Left renal pelvis (tissue), 4 donors: ENCODE results near the gene WDR88. TPM values are rescaled to one million over a fixed set of nuclear protein-coding genes. Genes with fewer than 3 reads are reported as not detected.
"Not testable (repeated sequence)": the region's sequence is repeated elsewhere in the genome, so short reads cannot be mapped to it uniquely, and the experiment has no call there.

Experiments used
- DNase-seq, 4 donors: peaks; one replicate each; pipeline ENCODE4 v3.0.0-alpha.2; 2013; ENCODE audit warnings: low read depth in 4 of 4, low spot score in 3 of 4
- polyA plus RNA-seq, 4 donors: library from polyadenylated mRNA; unstranded; fragments of 120-200 nt; gene quantifications; one replicate each; pipeline ENCODE4 v1.2.1, GENCODE V29; 2013; ENCODE audit not compliant: insufficient read length in 4 of 4

Gene WDR88
- polyA plus RNA-seq, 4 donors: 0.78 to 2.1 (median 1.2) TPM

GRCh38 chr19:33208904-33209849, 77.3 kb downstream of the WDR88 start:
- DNase-seq: no peak

- not testable (repeated sequence) for DNase-seq
These were observed 77.9 kb downstream of the WDR88 start for GRCh38 chr19:33209850-33210230.

GRCh38 chr19:33210266-33210940, 78.5 kb downstream of the WDR88 start:
- no peak for DNase-seq

GRCh38 chr19:33211794-33212435, 80.0 kb downstream of the WDR88 start:
- no peak for DNase-seq

- DNase-seq: no peak
These were observed 80.7 kb downstream of the WDR88 start for GRCh38 chr19:33212436-33213172.

GRCh38 chr19:33214596-33214995, 82.7 kb downstream of the WDR88 start:
- no peak for DNase-seq

- no peak for DNase-seq
These were observed 83.7 kb downstream of the WDR88 start for GRCh38 chr19:33215438-33216197.

- DNase-seq: no peak
These were observed 84.4 kb downstream of the WDR88 start for GRCh38 chr19:33216198-33216830.

GRCh38 chr19:33217881-33218280, 86.0 kb downstream of the WDR88 start:
- DNase-seq: no peak

GRCh38 chr19:33219261-33219815, 87.4 kb downstream of the WDR88 start:
- DNase-seq: no peak

- DNase-seq: no peak
These were observed 88.2 kb downstream of the WDR88 start for GRCh38 chr19:33220115-33220514.

GRCh38 chr19:33220735-33221134, 88.8 kb downstream of the WDR88 start:
- DNase-seq: no peak

- no peak for DNase-seq
These were observed 89.7 kb downstream of the WDR88 start for GRCh38 chr19:33221638-33222037.

- DNase-seq: not testable (repeated sequence)
These were observed 90.3 kb downstream of the WDR88 start for GRCh38 chr19:33222255-33222654.

- no peak for DNase-seq
These were observed 93.0 kb downstream of the WDR88 start for GRCh38 chr19:33224694-33225457.
